ENCODE data around the gene MAGI2. TPM values are rescaled to one million over a fixed set of nuclear protein-coding genes. Genes with fewer than 3 reads are reported as not detected.

Gene MAGI2
- total and polyA plus RNA-seq, 2 experiments from 2014 or later = 10.4 to 26.4 TPM

- TF ChIP-seq NANOG (IDR thresholded peaks at IDR 0.05; ENCODE audit: borderline replicate concordance) (no peak), EZH2 (IDR thresholded peaks at IDR 0.05; ENCODE audit: low read depth, unreplicated experiment) (no peak), STAT1 (IDR thresholded peaks at IDR 0.05; ENCODE audit: unreplicated experiment) (no peak)
Observed at GRCh38 chr7:79489371-79489770, 35.9 kb upstream of the MAGI2 start (continued).

GRCh38 chr7:79478386-79478785 is 24.9 kb upstream of the MAGI2 start:
- Histone ChIP-seq H3K4me2 (no peak overlapping the region), H3K9me2 (ENCODE audit: insufficient read depth) (no peaks in the 10 kb centered on the region; the same call in 1 of the 2 replicates), H2AFZ (no peak overlapping the region), H3K36me3 (ENCODE audit: insufficient read depth) (no peaks in the 10 kb centered on the region), H4K20me1 (replicated peaks; ENCODE audit: insufficient read depth) (no peaks in the 10 kb centered on the region), H3K79me2 (replicated peaks; ENCODE audit: insufficient read depth) (no peaks in the 10 kb centered on the region), H3K27ac (ENCODE audit: low read depth) (no peak overlapping the region), H3K27me3 (ENCODE audit: insufficient read depth) (no peaks in the 10 kb centered on the region), H3K4me3 (no peak overlapping the region), H3F3A (replicated peaks; ENCODE audit: low read depth) (no peaks in the 10 kb centered on the region), H3K4me1 (ENCODE audit: insufficient read depth) (no peaks in the 10 kb centered on the region)
- DNase-seq (ENCODE audit: low spot score) = no peak
- Mint-ChIP-seq H3K36me3 (ENCODE audit: low read depth) (no peaks in the 10 kb centered on the region), H3K9me3 (no peaks in the 10 kb centered on the region), H3K4me1 (no peaks in the 10 kb centered on the region), H3K27ac (no peak overlapping the region), H3K4me3 (no peak overlapping the region), H3K27me3 (ENCODE audit: insufficient read depth, low read depth, poor library complexity) (no peaks in the 10 kb centered on the region)
- no peak for ATAC-seq
- no peak for TF ChIP-seq REST (IDR thresholded peaks at IDR 0.05; ENCODE audit: unreplicated experiment)
- TF ChIP-seq EZH2 (IDR thresholded peaks at IDR 0.05; ENCODE audit: low read depth, unreplicated experiment) = no peak
- no peak for TF ChIP-seq ZNF462 (CRISPR knock-in tag; IDR thresholded peaks at IDR 0.05)
- TF ChIP-seq POLR2AphosphoS5 (IDR thresholded peaks at IDR 0.05; ENCODE audit: low read depth) = no peak
- no peak for TF ChIP-seq ZNF114 (CRISPR knock-in tag; IDR thresholded peaks at IDR 0.05)
- TF ChIP-seq ZNF331 (CRISPR knock-in tag; IDR thresholded peaks at IDR 0.05; ENCODE audit: low read depth) = no peak
- TF ChIP-seq, protein P1, sequence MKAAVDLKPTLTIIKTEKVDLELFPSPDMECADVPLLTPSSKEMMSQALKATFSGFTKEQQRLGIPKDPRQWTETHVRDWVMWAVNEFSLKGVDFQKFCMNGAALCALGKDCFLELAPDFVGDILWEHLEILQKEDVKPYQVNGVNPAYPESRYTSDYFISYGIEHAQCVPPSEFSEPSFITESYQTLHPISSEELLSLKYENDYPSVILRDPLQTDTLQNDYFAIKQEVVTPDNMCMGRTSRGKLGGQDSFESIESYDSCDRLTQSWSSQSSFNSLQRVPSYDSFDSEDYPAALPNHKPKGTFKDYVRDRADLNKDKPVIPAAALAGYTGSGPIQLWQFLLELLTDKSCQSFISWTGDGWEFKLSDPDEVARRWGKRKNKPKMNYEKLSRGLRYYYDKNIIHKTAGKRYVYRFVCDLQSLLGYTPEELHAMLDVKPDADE (IDR thresholded peaks at IDR 0.05) = no peak
- TF ChIP-seq NANOG (IDR thresholded peaks at IDR 0.05; ENCODE audit: borderline replicate concordance) = no peak
- no peak for TF ChIP-seq CTCF (conservative IDR thresholded peaks at IDR 0.05; ENCODE audit: low read depth in 2 of 2)
- TF ChIP-seq CREB1 (CRISPR knock-in tag; IDR thresholded peaks at IDR 0.05; ENCODE audit: low read depth) = no peak
- no peak for TF ChIP-seq STAT1 (IDR thresholded peaks at IDR 0.05; ENCODE audit: unreplicated experiment)
- no peak for TF ChIP-seq EZH2phosphoT487 (IDR thresholded peaks at IDR 0.05; ENCODE audit: unreplicated experiment)
- no peak for TF ChIP-seq JUNB (IDR thresholded peaks at IDR 0.05; ENCODE audit: unreplicated experiment)
